ENCODE data around the gene MRI1. TPM values are rescaled to one million over a fixed set of nuclear protein-coding genes. Genes with fewer than 3 reads are reported as not detected.
A peak's percentile ranks its signal among the peaks of the same experiment; 100 is the strongest.

The MRI1 gene
- polyA plus RNA-seq, 1 donor from 2014 or later: 71.2 TPM

DNA sequence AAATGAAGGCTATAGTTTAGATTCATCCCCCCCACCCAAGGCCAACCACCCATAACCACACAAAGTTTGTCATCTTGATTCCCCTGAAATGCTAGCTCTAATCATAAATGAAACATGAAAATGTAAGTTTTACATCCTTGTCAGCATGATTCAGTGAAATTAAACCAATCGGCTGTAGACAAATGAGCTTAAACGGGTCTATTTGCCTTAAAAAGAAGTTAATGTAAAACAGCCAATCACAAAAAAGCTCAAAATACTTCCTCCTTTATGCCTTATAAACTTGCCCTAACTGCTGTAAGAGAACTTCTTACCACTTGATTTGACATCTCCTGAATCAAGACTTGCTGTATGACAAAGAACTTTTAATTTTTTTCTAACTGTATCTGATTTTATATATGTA lies 34.5 kb upstream of the MRI1 start:
- no peak overlapping the region for H2AFZ ChIP-seq (ENCODE audit: low read depth, low read length)
- no peaks in the 10 kb centered on the region for H3K27me3 ChIP-seq (ENCODE audit: insufficient read depth, low read depth, low read length)
- H3K4me3 ChIP-seq (ENCODE audit: low read length): no peak overlapping the region
- no peaks in the 10 kb centered on the region for H3K9me2 ChIP-seq (ENCODE audit: insufficient read depth, low read length)
- H3K4me2 ChIP-seq (ENCODE audit: low read length): no peak overlapping the region
- no peaks in the 10 kb centered on the region for H3F3A ChIP-seq (ENCODE audit: insufficient read depth, low read length, poor library complexity, severe bottlenecking)
- H4K20me1 ChIP-seq (ENCODE audit: insufficient read depth): no peaks in the 10 kb centered on the region
- TF ChIP-seq SMC3 (conservative IDR thresholded peaks at IDR 0.05; ENCODE audit: poor library complexity) (no peak), POLR2AphosphoS5 (IDR thresholded peaks at IDR 0.05) (no peak), EP300 (conservative IDR thresholded peaks at IDR 0.05; ENCODE audit: poor library complexity, severe bottlenecking) (no peak), RAD21 (conservative IDR thresholded peaks at IDR 0.05) (no peak), MXI1 (conservative IDR thresholded peaks at IDR 0.05; ENCODE audit: poor library complexity, severe bottlenecking) (no peak), EZH2 (IDR thresholded peaks at IDR 0.05; ENCODE audit: borderline replicate concordance, insufficient read depth, low read length, poor library complexity, severe bottlenecking) (no peak), TAF1 (IDR thresholded peaks at IDR 0.05; ENCODE audit: low read depth) (no peak)
- TF ChIP-seq, protein P1, sequence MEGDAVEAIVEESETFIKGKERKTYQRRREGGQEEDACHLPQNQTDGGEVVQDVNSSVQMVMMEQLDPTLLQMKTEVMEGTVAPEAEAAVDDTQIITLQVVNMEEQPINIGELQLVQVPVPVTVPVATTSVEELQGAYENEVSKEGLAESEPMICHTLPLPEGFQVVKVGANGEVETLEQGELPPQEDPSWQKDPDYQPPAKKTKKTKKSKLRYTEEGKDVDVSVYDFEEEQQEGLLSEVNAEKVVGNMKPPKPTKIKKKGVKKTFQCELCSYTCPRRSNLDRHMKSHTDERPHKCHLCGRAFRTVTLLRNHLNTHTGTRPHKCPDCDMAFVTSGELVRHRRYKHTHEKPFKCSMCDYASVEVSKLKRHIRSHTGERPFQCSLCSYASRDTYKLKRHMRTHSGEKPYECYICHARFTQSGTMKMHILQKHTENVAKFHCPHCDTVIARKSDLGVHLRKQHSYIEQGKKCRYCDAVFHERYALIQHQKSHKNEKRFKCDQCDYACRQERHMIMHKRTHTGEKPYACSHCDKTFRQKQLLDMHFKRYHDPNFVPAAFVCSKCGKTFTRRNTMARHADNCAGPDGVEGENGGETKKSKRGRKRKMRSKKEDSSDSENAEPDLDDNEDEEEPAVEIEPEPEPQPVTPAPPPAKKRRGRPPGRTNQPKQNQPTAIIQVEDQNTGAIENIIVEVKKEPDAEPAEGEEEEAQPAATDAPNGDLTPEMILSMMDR (IDR thresholded peaks at IDR 0.05; ENCODE audit: poor library complexity, severe bottlenecking): no peak
- TF ChIP-seq, protein P2, sequence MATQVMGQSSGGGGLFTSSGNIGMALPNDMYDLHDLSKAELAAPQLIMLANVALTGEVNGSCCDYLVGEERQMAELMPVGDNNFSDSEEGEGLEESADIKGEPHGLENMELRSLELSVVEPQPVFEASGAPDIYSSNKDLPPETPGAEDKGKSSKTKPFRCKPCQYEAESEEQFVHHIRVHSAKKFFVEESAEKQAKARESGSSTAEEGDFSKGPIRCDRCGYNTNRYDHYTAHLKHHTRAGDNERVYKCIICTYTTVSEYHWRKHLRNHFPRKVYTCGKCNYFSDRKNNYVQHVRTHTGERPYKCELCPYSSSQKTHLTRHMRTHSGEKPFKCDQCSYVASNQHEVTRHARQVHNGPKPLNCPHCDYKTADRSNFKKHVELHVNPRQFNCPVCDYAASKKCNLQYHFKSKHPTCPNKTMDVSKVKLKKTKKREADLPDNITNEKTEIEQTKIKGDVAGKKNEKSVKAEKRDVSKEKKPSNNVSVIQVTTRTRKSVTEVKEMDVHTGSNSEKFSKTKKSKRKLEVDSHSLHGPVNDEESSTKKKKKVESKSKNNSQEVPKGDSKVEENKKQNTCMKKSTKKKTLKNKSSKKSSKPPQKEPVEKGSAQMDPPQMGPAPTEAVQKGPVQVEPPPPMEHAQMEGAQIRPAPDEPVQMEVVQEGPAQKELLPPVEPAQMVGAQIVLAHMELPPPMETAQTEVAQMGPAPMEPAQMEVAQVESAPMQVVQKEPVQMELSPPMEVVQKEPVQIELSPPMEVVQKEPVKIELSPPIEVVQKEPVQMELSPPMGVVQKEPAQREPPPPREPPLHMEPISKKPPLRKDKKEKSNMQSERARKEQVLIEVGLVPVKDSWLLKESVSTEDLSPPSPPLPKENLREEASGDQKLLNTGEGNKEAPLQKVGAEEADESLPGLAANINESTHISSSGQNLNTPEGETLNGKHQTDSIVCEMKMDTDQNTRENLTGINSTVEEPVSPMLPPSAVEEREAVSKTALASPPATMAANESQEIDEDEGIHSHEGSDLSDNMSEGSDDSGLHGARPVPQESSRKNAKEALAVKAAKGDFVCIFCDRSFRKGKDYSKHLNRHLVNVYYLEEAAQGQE (IDR thresholded peaks at IDR 0.05; ENCODE audit: borderline replicate concordance): no peak
- H3K9ac ChIP-seq (ENCODE audit: low read length): no peak overlapping the region
- H3K36me3 ChIP-seq (ENCODE audit: insufficient read depth, low read length): no peaks in the 10 kb centered on the region
- H3K9me3 ChIP-seq (ENCODE audit: low read length): no peaks in the 10 kb centered on the region
- no peak overlapping the region for H3K27ac ChIP-seq (ENCODE audit: low read length)
- peaks cover 4% of the 10 kb centered on the region for H3K79me2 ChIP-seq (replicated peaks; ENCODE audit: insufficient read depth, low read length)

DNA sequence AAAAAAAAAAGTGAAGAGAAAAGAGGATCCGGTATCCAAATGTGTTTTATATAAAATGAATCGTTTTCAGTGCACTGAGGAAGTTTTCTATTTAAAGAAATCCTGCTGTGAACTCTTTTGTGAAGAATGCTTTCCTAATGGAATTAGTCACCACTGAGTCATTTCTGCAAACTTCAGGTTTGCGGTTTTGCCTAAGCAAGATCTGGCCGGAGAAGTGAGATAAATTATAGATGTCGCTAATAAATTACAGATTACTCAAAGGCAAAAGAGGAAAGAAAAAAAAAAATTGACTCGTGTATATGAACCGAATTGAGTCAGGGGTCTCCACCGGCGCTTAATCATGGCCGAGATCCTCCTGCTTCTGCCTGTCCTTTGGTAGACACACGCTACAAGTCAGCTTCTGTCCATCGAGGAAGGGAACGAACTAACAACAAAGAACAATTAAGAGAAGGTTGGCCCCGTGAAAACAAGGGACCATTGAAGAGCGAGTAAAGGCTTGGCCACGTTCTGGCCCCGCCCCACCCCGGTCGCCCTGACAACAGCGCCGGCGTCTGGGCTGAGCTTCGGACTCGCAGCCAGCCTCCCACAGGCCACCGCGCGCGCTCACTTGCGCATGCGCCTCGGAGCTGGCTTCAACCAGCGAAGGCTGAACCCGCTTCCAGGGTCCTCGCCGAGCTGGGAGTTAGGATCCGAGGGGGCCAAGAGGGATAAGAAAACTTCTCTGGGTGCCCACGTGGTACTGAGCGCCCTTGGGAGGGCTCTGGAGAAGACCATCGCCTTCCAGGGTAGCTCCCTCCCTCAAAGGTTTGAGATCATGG lies 33.0 kb upstream of the MRI1 start:
- Histone ChIP-seq H3K79me2 (replicated peaks; ENCODE audit: insufficient read depth, low read length) (peaks cover 4% of the 10 kb centered on the region), H3K9me2 (ENCODE audit: insufficient read depth, low read length) (no peaks in the 10 kb centered on the region), H3F3A (ENCODE audit: insufficient read depth, low read length, poor library complexity, severe bottlenecking) (no peaks in the 10 kb centered on the region), H2AFZ (ENCODE audit: low read depth, low read length) (peak overlapping the region; percentile 66), H3K9me3 (ENCODE audit: low read length) (no peaks in the 10 kb centered on the region), H3K27ac (ENCODE audit: low read length) (peak overlapping the region; percentile 63), H3K4me2 (ENCODE audit: low read length) (peak overlapping the region; percentile 75), H3K9ac (ENCODE audit: low read length) (peak overlapping the region; percentile 70), H4K20me1 (ENCODE audit: insufficient read depth) (no peaks in the 10 kb centered on the region), H3K36me3 (ENCODE audit: insufficient read depth, low read length) (no peaks in the 10 kb centered on the region), H3K27me3 (ENCODE audit: insufficient read depth, low read depth, low read length) (no peaks in the 10 kb centered on the region), H3K4me3 (ENCODE audit: low read length) (peak overlapping the region; percentile 70)
- TF ChIP-seq MXI1 (conservative IDR thresholded peaks at IDR 0.05; ENCODE audit: poor library complexity, severe bottlenecking): peak; percentile 79
- TF ChIP-seq, protein P1 (IDR thresholded peaks at IDR 0.05; ENCODE audit: poor library complexity, severe bottlenecking): no peak
- TF ChIP-seq POLR2AphosphoS5 (IDR thresholded peaks at IDR 0.05): peak; percentile 90
- peak; percentile 45 for TF ChIP-seq EP300 (conservative IDR thresholded peaks at IDR 0.05; ENCODE audit: poor library complexity, severe bottlenecking)
- TF ChIP-seq, protein P2 (IDR thresholded peaks at IDR 0.05; ENCODE audit: borderline replicate concordance): no peak
- no peak for TF ChIP-seq EZH2 (IDR thresholded peaks at IDR 0.05; ENCODE audit: borderline replicate concordance, insufficient read depth, low read length, poor library complexity, severe bottlenecking)
- TF ChIP-seq RAD21 (conservative IDR thresholded peaks at IDR 0.05): peak; percentile 25
- TF ChIP-seq TAF1 (IDR thresholded peaks at IDR 0.05; ENCODE audit: low read depth): peak; percentile 49
- no peak for TF ChIP-seq SMC3 (conservative IDR thresholded peaks at IDR 0.05; ENCODE audit: poor library complexity)

All from neural cell (in vitro differentiated cells).